ENCODE results near the gene IRX3. TPM values are rescaled to one million over a fixed set of nuclear protein-coding genes. Genes with fewer than 3 reads are reported as not detected.

IRX3 gene
- total RNA-seq (2014; rRNA removed; shearing (Covaris generic)) = 6.5 and 6.7 TPM in 2 replicates

DNA sequence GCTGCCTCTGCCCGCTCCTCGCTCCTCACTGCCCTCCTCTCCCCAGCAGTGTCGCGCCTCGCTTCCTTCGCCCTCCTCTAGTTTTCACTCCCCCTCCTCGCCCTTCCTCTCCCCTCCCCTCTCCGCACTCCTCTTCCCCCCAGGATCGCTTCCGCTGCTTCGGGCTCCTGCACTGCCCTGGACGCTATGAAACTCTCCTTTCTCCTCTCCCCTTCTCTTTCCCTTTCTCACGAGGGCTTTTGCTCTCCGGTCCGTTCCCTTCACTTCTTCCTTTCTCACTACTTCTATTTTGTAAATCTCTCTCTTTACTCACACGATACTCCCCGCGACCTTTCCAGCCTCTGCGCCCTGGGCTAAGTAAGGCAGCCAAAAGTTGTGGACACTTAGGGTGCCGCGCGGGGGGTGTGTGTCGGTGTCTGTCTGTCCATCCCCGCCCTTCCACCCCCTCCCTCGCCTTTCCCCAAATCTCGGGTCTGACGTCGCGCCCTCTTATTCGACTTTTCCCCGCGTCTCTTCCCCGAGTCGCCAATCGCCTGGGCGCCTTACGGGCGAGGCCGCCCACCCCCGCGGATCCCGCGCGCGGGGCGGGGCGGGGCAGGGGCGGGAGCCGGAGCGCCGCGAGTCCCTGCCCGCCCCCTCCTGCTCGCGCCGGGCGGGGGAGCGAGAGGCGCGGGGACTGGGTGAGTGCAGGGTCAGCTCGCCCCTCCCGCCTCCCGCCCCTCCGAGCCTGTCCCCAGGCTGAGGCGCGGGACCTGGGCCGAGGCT, at the start of gene IRX3:
Gene IRX3 (minus strand): TSS at position 422 of the 765 bp plus-strand sequence. CDS start 737 bp downstream, outside the sequence.
- peak; percentile 94 for DNase-seq (ENCODE audit: low read depth)

DNA sequence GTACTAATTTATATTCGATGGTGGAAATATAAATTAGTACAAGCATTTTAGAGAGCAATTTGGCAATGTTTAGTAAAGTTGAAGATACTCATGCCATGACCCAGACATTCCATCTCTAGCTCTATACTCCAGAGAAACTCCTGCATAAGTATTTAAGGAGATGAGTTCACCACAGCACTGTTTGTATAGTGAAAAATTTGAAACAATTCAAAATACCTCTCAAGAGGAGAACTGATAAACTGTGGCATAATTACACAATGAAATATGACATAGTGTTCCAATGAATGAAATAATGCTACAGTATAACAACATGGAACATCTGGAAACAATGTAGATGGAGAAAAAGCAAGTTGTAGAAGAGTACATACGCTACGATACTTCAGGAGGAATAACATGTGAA, 48.6 kb upstream of the IRX3 start:
- DNase-seq (ENCODE audit: low read depth) = no peak

DNA sequence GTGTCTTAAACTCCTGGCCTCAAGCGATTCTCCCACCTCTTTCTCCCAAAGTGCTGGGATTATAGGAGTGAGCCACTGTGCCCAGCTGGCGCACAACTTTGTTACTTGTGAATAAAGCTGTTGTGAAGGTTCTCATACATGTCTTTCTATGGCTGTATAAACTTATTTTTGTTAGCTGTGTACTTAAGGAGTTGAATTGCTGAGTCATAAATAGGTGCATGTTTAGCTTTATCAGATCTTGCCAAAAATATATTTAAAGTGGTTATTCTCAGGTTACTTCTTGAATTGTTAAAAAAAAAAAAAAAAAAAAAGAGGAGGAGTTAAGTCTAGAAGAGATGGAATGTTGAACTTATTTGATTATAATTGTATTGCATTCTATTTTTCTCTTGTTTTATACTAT, 47.6 kb upstream of the IRX3 start:
- no peak for DNase-seq (ENCODE audit: low read depth)

DNA sequence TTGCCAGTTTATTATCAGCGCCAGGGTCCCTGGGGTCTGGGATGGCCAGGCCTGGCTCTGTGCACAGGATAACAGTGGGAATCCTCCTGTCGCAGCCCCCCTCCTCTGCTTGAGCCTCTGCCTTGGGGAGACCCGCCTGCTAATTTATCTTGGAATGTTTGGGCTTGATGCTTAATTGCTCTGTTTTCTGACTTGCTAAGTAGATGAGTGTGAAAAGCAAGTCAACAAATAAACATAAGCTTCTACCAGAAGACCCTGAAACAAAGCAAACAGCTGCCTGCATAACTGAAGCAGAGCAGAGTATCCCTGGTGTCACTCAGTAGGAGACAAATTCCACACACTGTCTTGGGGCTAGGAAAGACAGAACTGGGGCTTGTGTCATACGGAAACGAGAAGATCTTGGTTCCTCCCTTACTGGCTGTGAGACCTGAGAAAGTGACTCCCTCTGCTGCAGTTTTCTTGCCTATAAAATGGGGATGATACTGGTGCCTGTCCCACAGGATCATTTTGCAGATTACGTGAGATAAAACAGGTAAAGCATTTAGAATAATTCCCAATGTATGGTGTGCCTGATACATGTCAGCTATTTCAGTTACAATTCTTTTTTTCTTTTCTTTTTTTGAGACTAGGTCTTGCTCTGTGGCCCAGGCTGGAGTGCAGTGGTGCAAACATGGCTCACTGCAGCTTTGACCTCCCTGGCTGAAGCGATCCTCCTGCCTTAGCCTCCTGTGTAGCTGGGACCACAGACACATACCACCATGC, 44.8 kb upstream of the IRX3 start:
- no peak for DNase-seq (ENCODE audit: low read depth)

DNA sequence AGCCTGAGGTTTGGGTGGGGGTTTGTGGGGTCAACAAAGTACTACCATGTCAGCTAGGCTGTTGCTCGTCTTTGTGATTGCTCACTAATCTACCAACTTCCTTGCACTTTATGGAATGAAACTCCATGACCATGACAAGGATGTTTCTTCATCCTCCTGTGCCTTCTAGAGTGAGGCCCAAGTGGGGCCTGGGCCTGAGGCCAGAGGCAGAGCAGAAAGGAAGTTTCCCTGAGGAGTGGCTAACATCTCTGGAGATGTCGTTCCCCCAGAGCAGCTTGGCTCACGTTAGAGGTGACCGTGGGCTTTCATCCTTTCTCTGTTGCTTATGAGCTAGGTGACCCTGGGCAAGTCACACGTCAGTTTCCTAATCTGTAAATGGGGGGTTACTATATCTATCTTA, 41.0 kb upstream of the IRX3 start:
- DNase-seq (ENCODE audit: low read depth) = no peak

DNA sequence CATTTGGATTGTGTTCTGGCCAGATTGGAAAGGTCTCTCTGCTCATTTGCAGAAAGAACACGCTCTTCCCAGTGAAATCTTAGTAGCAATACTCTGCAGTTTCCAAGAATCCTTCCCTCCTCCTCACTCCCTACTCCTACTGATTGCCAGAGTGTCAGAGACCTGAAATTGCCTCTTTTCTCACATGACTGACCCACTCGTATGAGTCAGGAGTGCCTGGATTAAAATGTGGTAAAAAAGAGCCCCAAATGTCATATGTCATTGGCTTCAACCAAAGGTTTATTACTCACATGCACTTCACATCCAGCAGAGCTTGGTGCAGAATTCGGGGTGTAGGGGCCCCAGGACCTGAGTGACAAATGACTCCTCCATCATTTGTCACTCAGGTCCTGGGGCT, 39.7 kb upstream of the IRX3 start:
- no peak for DNase-seq (ENCODE audit: low read depth)

DNA sequence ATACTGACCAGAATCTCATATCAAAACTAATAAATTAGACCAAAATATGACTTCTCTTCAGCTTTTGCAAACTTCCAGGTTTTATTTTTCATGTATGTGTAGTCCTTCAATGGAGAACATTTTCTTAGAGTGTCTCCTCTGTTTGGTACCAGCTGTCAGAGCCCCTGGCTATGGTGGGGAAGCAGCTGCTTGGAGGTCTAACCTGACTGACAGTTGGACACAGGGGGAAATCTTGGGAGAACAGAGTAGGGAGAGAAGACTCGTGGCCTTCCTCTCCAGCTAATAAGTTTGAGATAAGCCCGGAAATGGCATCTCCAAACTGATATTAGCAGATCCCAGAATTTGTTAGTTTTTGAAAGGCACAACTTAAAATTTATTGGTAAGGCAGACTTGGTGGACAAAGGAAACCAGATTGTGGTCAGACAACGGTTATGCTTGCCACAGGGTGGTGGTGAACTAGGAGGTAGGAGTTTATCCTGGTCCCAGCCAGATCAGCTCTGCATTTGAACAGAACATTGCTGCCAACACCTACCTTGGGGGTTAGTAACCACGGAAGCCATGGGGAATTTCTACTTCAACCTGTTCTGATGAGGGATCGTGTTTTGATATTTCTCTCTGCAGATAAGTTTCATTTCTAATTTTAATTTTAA, 39.2 kb upstream of the IRX3 start:
- no peak for DNase-seq (ENCODE audit: low read depth)

DNA sequence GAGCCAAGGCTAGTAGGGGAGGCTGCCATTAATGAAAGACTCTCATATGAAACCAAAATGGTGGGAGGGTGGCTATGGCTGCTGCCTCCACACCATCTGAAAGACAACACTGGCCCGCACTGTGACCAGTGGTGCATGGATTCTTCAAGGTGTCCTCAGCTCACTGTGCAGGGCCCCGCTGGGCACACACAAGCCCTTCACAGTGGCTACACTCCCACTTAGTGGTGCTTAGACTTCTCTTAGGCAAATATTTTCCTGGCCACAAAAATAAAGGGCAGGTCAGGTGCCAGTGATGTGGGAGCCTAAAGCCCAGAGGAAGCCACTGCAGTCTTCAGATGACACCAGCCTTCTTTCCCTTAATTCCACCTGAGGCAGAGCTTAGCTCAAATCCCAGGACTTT, 38.1 kb upstream of the IRX3 start:
- DNase-seq (ENCODE audit: low read depth) = no peak

DNA sequence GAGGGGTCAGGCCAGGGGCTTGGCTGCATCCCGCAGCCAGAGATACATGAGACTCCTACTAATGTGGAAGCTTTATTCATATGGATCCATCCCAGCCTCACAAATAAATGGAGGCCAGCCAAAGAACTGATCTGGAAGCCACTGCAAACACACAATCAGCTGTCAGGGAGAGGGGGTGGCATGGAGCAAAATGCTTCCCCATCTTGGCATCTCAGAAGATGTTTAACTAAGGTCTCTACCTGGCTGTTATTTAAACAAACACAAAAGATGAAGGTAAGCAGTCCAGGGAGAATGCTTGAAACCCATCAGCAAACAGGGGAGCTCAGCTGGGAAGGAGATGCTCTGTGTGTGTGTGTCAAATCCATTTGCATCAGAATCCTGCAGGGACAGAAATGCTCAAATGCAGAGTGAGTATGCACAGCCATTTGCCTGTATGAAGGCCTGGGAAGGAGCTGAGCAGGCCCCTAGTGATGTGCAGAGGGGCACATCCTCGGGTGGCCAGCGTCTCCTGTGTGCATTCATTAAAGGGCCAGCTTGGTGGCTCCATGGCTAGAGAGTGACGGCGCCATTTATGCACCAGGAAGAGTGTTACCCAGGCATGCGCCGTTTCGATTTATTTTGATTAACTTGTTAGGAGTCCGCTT, 34.2 kb upstream of the IRX3 start:
- no peak for DNase-seq (ENCODE audit: low read depth)

DNA sequence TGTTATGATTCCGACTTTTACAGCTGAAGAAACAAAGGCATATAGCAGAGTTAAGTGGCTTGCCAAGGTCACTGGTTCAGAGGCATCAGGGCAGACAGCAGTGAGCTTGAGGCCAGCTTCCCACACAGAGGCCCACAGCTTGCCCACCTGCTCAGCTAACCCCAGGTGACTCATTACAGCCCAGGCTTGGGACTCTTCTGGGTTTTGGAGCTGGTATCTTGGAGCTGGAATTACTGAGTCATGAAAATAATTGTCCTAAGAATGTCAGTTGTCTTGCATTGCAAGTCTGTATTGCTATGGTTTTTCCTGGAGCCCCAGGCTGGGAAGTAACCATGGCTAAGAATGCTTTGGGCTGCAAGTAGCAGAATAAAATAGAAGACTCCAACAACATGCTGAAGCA, 32.4 kb upstream of the IRX3 start:
- peak; percentile 21 for DNase-seq (ENCODE audit: low read depth)

DNA sequence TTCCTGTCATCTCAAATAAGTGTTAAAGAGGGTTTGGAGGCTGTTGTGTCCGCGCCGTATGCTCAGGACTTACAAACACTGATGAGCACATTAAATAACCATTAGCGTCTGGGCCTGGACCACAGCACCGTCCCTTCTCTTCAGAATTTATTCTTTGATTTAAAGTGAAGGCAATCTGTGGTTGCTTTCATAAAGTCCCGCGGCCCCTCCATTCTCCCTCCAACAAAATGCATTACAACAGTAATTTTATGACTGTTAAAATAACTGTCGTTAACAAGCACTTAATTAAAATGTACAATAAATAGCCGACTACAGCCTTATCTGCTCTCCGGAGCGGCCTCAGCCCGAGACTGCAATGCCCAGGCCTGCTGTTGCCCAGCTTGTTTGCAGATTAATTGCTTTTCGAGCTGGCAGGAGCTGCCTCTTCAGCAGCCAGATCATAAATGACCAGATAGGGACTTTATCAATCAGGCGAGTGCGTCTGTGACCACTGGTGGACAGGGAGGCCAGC, 30.6 kb upstream of the IRX3 start:
- no peak for DNase-seq (ENCODE audit: low read depth)

DNA sequence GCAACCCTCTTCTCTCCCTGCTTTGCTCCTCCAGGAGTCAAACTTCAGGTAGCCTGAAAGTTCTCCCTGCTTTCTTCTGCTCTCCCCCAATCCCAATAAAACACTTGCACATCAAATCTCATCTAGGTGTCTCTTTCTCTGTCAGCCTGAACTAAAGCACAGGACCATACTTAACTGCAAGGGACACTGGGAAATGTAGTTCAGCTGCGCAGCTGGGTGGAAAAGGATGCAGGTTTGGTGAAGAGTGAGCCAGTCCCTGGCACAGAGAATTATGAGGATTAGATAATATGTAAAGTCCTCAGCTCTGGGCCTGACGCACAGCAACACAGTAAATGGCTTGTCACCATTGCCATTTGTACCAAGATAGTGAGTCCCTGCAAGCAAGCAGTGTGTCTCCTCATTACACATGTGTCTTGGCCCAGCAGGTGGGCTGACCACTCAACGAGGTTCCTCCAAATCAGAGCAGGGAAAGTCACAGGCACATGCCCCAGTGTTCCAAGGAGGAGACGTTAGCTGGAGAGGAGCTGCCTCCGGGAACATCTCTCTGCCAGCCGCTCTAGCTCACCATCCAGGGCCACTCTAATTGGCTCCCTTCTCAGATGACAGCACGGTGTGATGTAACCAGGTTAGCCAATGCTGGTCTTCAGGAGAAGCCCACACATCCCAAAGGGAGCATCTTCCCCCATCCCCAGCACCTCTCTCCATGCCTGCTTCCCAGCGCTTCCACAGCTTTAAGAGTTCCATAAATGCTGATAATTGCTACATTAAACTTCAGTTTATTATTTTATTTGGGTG, 29.7 kb upstream of the IRX3 start:
- no peak for DNase-seq (ENCODE audit: low read depth)

DNA sequence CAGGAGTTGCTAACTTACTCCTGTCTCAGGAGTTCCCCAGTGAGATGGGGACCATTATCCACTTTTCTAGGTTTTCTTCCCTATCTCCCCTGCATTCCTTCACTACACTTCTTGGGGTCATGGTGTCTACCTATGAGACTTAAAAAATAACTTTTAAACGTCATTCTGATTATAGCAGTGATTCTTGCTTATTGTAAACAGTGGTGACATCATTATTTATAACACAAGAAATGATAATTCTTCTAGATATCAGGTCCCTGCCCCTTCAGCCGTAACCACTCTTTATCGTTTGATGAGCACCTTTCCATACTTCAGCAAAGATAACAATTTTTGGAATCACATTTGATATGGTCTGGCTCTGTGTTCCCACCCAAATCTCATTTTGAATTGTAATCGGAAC, 27.2 kb upstream of the IRX3 start:
- DNase-seq (ENCODE audit: low read depth) = no peak

DNA sequence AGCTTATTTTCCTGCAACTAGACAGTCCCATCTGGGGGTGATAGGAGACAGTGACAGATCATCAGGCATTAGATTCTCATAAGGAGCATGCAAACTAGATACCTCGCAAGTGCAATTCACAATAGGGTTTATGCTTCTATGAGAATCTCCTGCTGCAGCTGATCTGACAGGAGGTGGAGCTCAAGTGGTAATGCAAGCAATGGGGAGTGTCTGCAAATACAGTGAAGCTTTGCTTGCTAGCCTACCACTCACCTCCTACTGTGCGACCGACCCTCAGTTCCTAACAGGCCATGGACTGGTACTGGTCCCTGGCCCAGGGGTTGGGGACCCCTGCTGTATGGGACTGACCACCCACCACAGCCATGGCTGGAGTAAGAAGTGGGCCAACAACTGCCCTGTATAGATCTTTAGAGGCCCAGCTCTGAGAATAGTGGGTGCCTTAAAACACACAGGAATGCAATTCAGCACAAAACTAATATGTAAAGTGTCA, 26.0 kb upstream of the IRX3 start:
- DNase-seq (ENCODE audit: low read depth) = no peak

DNA sequence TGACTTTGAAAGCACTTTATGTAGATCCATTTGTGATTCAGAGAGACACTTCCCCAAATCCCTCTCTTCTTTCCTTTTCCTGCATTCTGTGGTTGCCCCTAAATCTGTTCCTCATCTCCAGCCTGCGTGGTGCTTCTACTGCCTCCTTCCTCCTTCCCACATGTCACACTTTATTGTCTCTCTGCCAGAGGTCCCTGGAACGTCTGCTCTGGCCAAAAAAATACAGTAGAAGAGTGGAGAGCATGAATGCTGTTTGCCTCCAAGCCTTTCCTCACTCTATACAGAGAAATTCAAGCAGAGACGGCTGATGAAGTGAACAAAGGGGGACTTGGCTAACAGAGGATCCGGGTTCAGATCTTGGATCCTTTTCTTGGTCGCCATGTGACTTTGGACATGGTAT, 22.8 kb upstream of the IRX3 start:
- no peak for DNase-seq (ENCODE audit: low read depth)

DNA sequence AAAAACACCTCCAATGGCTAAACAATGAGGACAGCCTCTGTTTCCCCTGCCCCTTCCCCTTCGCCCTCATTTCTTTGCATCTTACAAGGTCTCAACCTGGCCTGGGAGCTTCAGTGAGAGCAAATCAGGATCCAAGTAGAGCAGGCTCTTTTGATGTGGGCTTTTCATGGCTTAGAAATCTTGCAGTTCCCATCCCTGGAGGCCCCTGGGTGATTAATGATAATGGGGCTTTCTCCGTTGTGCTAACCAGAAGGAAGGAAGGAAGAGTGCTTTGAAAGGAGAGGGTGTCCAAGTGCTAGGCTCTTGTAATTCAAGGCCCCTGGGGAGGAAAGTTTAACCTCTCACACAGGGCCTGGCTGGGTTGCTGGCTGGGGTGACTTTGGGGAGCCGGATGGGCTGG, 18.5 kb upstream of the IRX3 start:
- DNase-seq (ENCODE audit: low read depth) = no peak

DNA sequence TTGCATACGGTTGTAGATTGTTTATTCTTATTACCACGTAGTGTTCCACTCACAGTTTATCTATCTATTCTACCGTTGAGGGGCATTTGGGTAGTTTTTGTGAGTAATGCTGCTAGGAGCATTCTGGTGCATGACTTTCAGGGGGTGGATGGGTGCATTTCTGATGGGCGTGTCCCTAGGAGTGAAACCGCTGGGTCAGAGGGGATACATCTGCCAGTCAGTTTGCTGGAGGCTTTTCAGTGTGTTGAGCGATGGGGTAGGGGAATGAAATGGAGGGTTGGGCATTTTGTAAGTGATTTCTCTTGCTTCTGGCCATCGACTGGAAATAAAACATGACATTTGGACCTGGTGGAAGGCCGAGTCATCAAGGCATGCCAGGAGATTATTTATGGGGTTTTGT, 17.0 kb upstream of the IRX3 start:
- DNase-seq (ENCODE audit: low read depth) = no peak

DNA sequence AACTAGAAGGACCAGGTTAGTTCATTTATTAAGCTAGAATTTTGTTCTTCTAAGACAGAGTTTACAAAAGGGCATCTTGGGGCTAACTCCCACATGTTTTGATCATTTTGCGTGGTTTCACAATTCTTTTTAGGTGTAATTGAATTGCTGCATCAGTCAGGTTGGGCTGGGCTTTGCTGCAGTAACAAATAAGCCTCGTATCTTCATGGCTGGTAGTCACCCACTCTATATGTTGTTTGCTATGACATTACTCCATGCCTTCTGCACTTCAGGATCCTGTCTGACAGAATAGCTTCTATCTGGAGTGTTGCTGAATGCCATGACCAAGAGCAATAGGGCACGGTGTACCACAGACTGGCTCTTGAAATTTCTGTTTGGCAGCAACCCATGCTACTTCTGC, 10.6 kb upstream of the IRX3 start:
- no peak for DNase-seq (ENCODE audit: low read depth)

DNA sequence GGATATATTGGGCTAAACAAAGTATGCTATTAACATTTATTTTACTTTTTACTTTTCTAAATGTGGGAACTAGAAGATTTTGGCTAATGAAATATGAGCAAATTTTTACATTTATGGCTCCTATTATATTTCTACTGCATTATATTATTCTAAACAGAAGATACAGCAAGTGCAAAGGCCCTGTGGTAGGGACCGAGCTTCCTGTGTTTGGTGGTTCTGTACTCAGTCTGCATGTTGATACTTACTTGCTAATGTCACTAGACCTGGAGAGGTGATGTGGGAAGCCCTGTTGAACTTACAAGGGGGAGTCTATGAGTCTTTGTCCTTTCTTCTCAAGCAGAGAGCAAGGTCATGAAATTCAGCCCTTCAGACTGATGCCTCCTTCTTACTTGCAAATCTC, 10.0 kb upstream of the IRX3 start:
- DNase-seq (ENCODE audit: low read depth) = no peak

DNA sequence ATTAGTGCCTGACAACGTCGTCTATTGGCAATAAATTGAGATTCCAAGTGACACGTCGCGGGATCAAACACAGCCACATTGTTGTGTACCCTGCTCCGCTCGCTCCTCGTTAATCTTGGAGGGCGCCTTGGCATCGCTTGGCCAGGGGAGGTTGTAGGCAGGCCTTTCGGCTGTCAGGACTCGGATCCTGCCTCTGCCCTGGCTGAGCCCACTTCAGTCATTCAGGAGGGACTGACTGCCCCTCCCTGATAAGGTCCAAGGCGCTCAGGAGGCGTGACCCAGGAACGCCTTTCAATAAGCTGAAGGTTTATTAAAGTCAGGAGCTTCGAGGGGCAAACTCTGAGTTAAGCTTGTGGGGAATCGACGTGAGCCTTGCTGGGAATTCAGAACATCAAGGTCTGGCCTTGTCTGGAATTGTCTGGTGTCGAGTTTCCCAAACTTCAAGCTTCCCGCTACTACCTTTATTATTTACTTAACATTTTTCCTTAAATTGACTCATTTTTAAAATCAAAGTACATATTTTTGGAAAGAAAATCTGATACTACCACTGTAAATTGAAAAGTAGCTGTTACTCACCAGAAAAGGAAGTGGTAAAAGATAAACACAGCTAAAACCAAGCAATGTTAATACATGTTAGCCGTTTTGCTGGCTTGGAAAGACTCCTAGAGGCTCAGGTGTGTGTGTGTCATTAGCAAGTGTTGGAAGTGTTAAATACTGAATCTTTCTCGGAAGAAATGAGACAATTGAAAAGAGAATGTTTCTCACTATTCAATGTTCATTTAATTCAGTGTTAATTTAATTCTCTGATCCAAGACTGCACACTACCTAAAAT, 5.3 kb upstream of the IRX3 start:
- DNase-seq (ENCODE audit: low read depth) = peak; percentile 12
